Lower leg skin (tissue), 4 donors: Measurements from ENCODE around the gene RXYLT1. TPM values are rescaled to one million over a fixed set of nuclear protein-coding genes. Genes with fewer than 3 reads are reported as not detected.
A peak's percentile ranks its signal among the peaks of the same experiment; 100 is the strongest.
"Not testable (repeated sequence)": the region's sequence is repeated elsewhere in the genome, so short reads cannot be mapped to it uniquely, and the experiment has no call there.

ENCODE experiments used
- DNase-seq, 2 donors: peaks; one replicate each; pipeline ENCODE4 v3.0.0-alpha.2; 2019; ENCODE audit warnings: low spot score in 2 of 2
- H3K4me3 ChIP-seq: fragments of 200-600 bp; sonication (generic); 2 replicates; pipeline ENCODE4 v1.5.1; 2017; ENCODE audit warnings: mild to moderate bottlenecking, low read depth; ENCODE audit not compliant: poor library complexity, severe bottlenecking
- POLR2A ChIP-seq, 2 donors: fragments of 450-650 bp; IDR thresholded peaks; one replicate each; pipeline ENCODE4 v1.6.1; 2016 to 2017; ENCODE audit warnings: antibody characterized with exemption in 2 of 2, mild to moderate bottlenecking in 1 of 2, moderate library complexity in 1 of 2
- WGBS, 2 donors: methylation state at CpG; one replicate each; pipeline ENCODE4 v1.1.5; 2018; 5-methylcytosine and 5-hydroxymethylcytosine counted together
- intact Hi-C: fragments of 100-400 bp; cut with DNase I; formaldehyde crosslinking; loops from one replicate; pipeline ENCODE4 v1.15.0; 2023; ENCODE audit warnings: low total_unique reads
- total RNA-seq, 4 donors: library from RNA; depleted of rRNA; stranded (reverse); fragments of >200 nt; gene quantifications; one replicate each; pipeline ENCODE4 v1.1.0, GENCODE V29; 2016
- TF ChIP-seq, protein P1 (sequence below), 3 donors: fragments of 450-650 bp; IDR thresholded peaks; one replicate each; pipeline ENCODE4 v1.5.1; 2016; ENCODE audit warnings: antibody characterized with exemption in 3 of 3, mild to moderate bottlenecking in 3 of 3, moderate library complexity in 2 of 3

Gene RXYLT1, protein sequence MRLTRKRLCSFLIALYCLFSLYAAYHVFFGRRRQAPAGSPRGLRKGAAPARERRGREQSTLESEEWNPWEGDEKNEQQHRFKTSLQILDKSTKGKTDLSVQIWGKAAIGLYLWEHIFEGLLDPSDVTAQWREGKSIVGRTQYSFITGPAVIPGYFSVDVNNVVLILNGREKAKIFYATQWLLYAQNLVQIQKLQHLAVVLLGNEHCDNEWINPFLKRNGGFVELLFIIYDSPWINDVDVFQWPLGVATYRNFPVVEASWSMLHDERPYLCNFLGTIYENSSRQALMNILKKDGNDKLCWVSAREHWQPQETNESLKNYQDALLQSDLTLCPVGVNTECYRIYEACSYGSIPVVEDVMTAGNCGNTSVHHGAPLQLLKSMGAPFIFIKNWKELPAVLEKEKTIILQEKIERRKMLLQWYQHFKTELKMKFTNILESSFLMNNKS
- total RNA-seq: 10 to 100 TPM; 10.1 to 16.4 (median 14.7) TPM

DNA sequence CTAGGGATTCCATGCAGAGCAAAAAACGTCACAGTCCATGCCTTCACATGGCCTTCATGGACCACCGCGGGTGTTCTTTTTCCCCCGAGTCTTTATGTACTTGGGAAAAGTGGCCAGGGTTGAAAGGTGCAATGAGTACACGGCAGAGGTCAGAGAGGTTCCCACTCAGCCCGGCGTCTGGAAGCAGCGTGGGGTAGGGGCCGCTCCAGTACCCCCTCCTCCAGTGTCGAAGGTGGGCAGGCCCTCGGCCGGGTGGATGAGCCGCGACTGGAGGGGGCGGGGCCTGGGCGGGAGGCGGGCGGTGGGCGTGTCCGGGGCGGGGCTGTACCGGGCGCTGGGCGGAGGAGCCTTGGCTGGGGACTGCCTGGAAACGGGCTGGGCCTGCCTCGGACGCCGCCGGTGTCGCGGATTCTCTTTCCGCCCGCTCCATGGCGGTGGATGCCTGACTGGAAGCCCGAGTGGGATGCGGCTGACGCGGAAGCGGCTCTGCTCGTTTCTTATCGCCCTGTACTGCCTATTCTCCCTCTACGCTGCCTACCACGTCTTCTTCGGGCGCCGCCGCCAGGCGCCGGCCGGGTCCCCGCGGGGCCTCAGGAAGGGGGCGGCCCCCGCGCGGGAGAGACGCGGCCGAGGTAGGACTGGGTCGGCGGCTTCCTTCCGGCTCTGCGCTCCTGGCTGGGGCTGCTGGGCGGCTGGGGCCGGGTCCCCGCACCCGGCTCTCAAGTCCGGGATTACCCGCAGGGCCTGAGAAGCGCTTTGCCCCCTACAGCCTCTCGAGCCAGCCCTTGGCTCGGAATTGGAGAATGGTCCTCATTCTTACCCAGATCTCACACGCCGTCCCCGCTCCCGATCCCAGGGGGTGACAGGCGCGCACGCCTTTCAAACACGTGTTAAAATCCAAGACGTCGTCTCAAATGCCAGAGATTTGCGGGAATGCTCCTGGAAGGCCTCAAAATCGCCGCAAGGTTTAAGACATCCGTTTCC, at the start of gene RXYLT1:
RXYLT1 (plus strand) TSS at position 412 of the 984 bp plus-strand sequence; CDS start at position 464, 52 bp downstream.
- TF ChIP-seq, protein P1, sequence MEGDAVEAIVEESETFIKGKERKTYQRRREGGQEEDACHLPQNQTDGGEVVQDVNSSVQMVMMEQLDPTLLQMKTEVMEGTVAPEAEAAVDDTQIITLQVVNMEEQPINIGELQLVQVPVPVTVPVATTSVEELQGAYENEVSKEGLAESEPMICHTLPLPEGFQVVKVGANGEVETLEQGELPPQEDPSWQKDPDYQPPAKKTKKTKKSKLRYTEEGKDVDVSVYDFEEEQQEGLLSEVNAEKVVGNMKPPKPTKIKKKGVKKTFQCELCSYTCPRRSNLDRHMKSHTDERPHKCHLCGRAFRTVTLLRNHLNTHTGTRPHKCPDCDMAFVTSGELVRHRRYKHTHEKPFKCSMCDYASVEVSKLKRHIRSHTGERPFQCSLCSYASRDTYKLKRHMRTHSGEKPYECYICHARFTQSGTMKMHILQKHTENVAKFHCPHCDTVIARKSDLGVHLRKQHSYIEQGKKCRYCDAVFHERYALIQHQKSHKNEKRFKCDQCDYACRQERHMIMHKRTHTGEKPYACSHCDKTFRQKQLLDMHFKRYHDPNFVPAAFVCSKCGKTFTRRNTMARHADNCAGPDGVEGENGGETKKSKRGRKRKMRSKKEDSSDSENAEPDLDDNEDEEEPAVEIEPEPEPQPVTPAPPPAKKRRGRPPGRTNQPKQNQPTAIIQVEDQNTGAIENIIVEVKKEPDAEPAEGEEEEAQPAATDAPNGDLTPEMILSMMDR (IDR thresholded peaks at IDR 0.05): no peak
- TF ChIP-seq POLR2A (IDR thresholded peaks at IDR 0.05): peak in 1 of 2 donors; percentile 6

DNA sequence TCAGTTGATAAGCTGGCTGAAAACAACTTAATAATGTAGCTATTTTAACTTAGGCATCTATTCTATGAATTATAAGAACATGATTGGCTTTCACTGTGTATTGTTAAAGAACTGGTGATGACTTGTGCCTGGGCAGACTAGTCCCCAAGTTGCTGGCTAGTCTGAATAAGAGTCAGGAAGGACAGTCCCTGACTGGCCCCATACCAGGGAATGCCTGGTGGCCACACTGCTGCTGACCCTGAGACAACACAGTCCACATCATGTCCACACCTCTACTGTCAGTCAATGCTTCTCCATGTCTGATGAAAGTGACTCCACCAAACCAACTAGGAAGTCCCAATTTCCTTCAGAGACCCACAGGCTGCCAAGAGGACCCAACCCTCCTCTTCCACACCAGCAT, 46.9 kb upstream of the RXYLT1 start:
- intact Hi-C loops, DNase-seq, H3K4me3 ChIP-seq: not testable (repeated sequence)

More for the DNA sequence above, at the start of gene RXYLT1:
- 0 to 1% methylated on average over 56 to 65 of the region's 86 CpGs for WGBS, 2 donors
- DNase-seq: peak; percentile 70 to 96
- H3K4me3 ChIP-seq: peak within 1 kb of the TSS; percentile 53
- intact Hi-C loops: no loop called here

DNA sequence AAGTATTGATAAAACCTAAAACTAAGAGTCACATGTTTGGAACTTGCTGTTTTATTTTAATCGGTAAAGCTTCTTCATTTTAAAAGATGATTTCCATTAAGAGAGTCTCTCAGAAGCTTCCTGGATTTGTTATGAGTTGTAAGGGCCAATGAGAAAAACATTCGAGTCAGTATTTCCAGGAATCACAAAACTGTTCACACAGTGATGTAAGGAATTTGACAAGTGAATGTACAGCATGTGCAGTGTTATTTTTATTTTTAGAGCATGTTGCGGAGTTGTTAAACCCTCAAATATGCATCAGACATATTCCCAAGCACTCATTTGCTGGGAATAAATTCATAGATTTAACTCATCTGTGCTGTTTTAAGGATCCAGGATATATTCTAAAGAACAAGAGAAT, 46.1 kb upstream of the RXYLT1 start:
- H3K4me3 ChIP-seq, DNase-seq, intact Hi-C loops: not testable (repeated sequence)
- 47 to 51% methylated on average over 3 of the region's 3 CpGs for WGBS, 2 donors

DNA sequence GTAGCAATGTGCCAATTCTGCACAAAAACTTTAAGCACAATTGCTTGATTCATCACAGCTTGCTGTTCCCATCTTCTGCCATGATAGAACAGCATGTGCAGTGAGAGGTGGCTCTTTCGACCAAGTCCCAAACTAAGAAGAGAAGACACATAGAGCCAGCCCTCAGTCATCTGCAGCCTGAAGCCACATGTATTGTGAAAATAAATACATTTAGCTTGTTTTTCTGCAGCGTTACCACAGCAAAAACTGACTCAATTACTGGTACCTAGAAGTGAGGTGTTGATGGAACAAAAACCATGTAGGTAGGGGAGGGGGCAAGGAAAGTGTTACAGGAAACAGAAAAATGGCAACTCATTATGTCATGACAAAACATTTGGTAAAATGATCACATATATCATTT, 39.2 kb upstream of the RXYLT1 start:
- DNase-seq, H3K4me3 ChIP-seq, intact Hi-C loops: not testable (repeated sequence)
- WGBS, 2 donors: 80 to 100% methylated on average over 1 of the region's 2 CpGs

DNA sequence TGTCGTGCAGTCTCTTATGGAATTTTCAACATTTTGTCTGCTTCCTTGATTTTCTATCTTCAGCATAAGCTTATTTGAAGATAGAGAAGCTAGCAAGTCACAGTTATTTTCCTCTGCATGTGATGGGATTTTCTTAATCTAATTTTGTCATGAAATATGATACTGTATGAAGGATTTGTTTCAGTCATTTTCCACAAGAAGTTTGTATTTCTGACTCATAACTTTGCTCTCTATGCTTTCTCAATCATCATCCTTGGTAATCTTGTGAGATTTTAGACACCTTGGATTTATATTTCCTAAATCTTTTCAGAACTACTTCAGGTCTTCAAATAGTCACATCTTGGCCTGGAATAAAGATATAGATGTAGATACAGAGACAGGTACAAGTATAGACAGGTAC, 38.3 kb upstream of the RXYLT1 start:
- intact Hi-C loops, H3K4me3 ChIP-seq, DNase-seq: not testable (repeated sequence)
- WGBS, 2 donors: 72 to 76% methylated on average over 1 of the region's 1 CpG

DNA sequence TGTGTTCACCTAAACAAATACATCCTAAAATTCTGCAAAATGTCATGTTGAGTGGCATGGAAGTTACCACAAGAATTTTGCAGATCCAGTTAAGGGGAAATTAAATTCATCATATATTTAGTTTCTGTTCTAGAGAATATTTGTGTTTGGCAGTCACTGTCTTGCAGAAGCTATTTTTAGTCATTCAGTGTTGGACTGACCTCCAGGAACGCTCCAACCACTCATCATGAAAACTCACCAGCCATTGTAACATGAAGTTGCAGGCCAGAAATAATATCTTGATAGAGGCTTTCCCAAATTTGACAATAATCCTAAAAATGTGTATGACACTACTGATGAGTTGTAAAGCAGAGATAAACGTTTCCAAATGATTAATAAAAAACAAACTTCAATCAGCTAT, 35.6 kb upstream of the RXYLT1 start:
- DNase-seq, intact Hi-C loops, H3K4me3 ChIP-seq: not testable (repeated sequence)
- WGBS, 2 donors: 27 to 31% methylated on average over 2 of the region's 2 CpGs

DNA sequence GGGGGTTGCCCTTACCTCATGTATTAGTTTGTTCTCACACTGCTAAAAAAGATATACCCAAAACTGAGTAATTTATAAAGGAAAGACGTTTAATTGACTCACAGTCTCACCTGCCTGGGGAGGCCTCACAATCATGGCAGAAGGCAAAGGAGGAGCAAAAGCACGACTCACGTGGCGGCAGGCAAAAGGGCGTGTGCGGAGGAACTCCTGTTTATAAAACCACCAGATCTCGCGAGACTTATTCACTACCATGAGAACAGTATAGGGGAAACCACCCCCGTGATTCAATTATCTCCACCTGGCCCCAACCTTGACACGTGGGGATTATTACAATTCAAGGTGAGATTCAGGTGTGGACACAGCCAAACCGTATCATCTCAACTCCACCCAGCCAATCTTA, 33.2 kb upstream of the RXYLT1 start:
- DNase-seq, H3K4me3 ChIP-seq, intact Hi-C loops: not testable (repeated sequence)
- 80 to 82% methylated on average over 11 of the region's 11 CpGs for WGBS, 2 donors

DNA sequence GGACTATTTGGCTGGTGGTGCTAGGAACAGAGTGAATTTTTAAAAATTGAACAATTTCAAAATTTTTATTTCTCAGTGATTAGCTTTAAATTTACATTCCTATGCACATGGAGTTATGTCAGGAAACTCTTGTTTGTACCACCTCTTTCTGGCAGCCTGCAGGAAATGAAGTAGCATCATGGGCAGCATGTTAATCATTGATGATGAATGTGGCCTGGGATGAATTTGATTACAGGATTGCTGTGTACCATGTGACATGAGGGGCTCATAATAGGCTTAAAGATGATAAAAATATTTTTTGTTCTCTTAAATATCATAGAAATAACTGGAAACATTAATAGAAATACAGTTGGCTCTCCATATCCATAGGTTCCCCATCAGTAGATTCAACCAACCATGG, 32.6 kb upstream of the RXYLT1 start:
- intact Hi-C loops, DNase-seq, H3K4me3 ChIP-seq: not testable (repeated sequence)

DNA sequence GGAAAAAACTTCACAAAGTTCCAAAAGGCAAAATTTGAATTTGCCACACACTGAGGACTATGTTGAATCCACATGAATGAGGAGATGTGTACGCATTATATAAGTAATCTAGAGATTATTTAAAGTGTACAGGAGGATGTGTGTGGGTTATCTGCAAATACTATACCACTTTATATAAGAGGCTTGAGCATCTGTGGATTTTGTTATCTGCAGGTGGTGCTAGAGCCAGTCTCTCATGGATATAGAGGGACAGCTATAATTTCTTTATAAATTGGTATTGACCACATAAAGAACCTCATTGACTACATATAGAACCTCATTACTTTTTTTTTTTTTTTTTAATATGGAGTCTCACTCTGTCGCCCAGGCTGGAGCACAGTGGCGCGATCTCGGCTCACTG, 32.2 kb upstream of the RXYLT1 start:
- intact Hi-C loops: no loop called here
- no peak overlapping the region for H3K4me3 ChIP-seq
- 74 to 75% methylated on average over 5 of the region's 5 CpGs for WGBS, 2 donors
- TF ChIP-seq, protein P1 (IDR thresholded peaks at IDR 0.05): no peak
- no peak for TF ChIP-seq POLR2A (IDR thresholded peaks at IDR 0.05)
- no peak for DNase-seq
